GM23338 (cell line): ENCODE measurements around the gene ELOVL6. TPM values are rescaled to one million over a fixed set of nuclear protein-coding genes. Genes with fewer than 3 reads are reported as not detected.

ENCODE experiments used
- ATAC-seq: fragments of 200-7000 bp; cut with Tn5 transposase; 3 replicates; pipeline ENCODE4 v1.9.1; 2020
- DNase-seq: peaks from one replicate; pipeline ENCODE4 v3.0.0-alpha.2; 2015; ENCODE audit warnings: low spot score
- H2AFZ ChIP-seq: fragments of 200-600 bp; sonication (generic); 2 replicates; pipeline ENCODE4 v1.8.0; 2016; ENCODE audit warnings: antibody characterized with exemption, mild to moderate bottlenecking, moderate library complexity
- H3F3A ChIP-seq: fragments of 200-600 bp; sonication (generic); replicated peaks from 2 replicates; pipeline ENCODE4 v1.8.0; 2017; ENCODE audit warnings: antibody characterized with exemption, mixed run types, low read depth
- H3K27ac ChIP-seq: fragments of 200-600 bp; sonication (generic); 2 replicates; pipeline ENCODE4 v1.6.1; 2016; ENCODE audit warnings: low read depth
- H3K27me3 ChIP-seq: fragments of 200-600 bp; sonication (generic); 2 replicates; pipeline ENCODE4 v1.8.0; 2016; ENCODE audit warnings: mild to moderate bottlenecking, mixed run types, moderate library complexity; ENCODE audit not compliant: insufficient read depth
- H3K36me3 ChIP-seq: fragments of 200-600 bp; sonication (generic); 2 replicates; pipeline ENCODE4 v1.8.0; 2016; ENCODE audit warnings: mild to moderate bottlenecking; ENCODE audit not compliant: insufficient read depth
- H3K4me1 ChIP-seq: fragments of 200-600 bp; sonication (generic); 2 replicates; pipeline ENCODE4 v1.8.0; 2016; ENCODE audit warnings: mild to moderate bottlenecking, moderate library complexity; ENCODE audit not compliant: insufficient read depth
- H3K4me2 ChIP-seq: fragments of 200-600 bp; sonication (generic); 2 replicates; pipeline ENCODE4 v1.7.1; 2017; ENCODE audit warnings: mixed run types
- H3K4me3 ChIP-seq: fragments of 200-600 bp; sonication (generic); 2 replicates; pipeline ENCODE4 v1.6.1; 2016; ENCODE audit warnings: mixed run types
- H3K79me2 ChIP-seq: fragments of 200-600 bp; sonication (generic); replicated peaks from 2 replicates; pipeline ENCODE4 v1.8.0; 2017; ENCODE audit warnings: mild to moderate bottlenecking; ENCODE audit not compliant: insufficient read depth
- H3K9me2 ChIP-seq: fragments of 200-600 bp; sonication (generic); 2 replicates; pipeline ENCODE4 v1.8.0; 2017; ENCODE audit not compliant: insufficient read depth
- H4K20me1 ChIP-seq: fragments of 200-600 bp; sonication (generic); replicated peaks from 2 replicates; pipeline ENCODE4 v1.8.0; 2017; ENCODE audit warnings: mild to moderate bottlenecking; ENCODE audit not compliant: insufficient read depth
- H3K27ac Mint-ChIP-seq: 2 replicates; pipeline ENCODE4 v1.8.0; 2020; ENCODE audit warnings: inconsistent platforms, mild to moderate bottlenecking, moderate library complexity, mixed read lengths
- H3K27me3 Mint-ChIP-seq: 3 replicates; pipeline ENCODE4 v1.8.0; 2022; ENCODE audit warnings: low read depth, mild to moderate bottlenecking, moderate library complexity, mixed read lengths, inconsistent platforms; ENCODE audit not compliant: insufficient read depth, poor library complexity
- H3K36me3 Mint-ChIP-seq: 3 replicates; pipeline ENCODE4 v1.8.0; 2021; ENCODE audit warnings: low read depth, mild to moderate bottlenecking, inconsistent platforms, moderate library complexity, mixed read lengths
- H3K4me1 Mint-ChIP-seq: 3 replicates; pipeline ENCODE4 v1.8.0; 2020; ENCODE audit warnings: mild to moderate bottlenecking, inconsistent platforms, mixed read lengths
- H3K4me3 Mint-ChIP-seq: 3 replicates; pipeline ENCODE4 v1.8.0; 2021; ENCODE audit warnings: moderate library complexity, mild to moderate bottlenecking, inconsistent platforms, mixed read lengths
- H3K9me3 Mint-ChIP-seq: 3 replicates; pipeline ENCODE4 v1.8.0; 2020; ENCODE audit warnings: moderate library complexity, mild to moderate bottlenecking, inconsistent platforms, mixed read lengths
- CREB1 ChIP-seq: fragments of 250-450 bp; sonication (Bioruptor Pico); IDR thresholded peaks from 2 replicates; pipeline ENCODE4 v1.5.0; 2020; ENCODE audit warnings: low read depth, mild to moderate bottlenecking, moderate library complexity
- ETS1 ChIP-seq: IDR thresholded peaks from 2 replicates; pipeline ENCODE4 v1.6.1; 2016; ENCODE audit warnings: antibody characterized with exemption
- EZH2 ChIP-seq: fragments of 200-600 bp; sonication (generic); IDR thresholded peaks from one replicate; pipeline ENCODE4 v1.8.0; 2017; ENCODE audit warnings: antibody characterized with exemption, mild to moderate bottlenecking, low read depth; ENCODE audit not compliant: unreplicated experiment
- EZH2phosphoT487 ChIP-seq: fragments of 200-600 bp; sonication (generic); IDR thresholded peaks from one replicate; pipeline ENCODE4 v1.8.1; 2018; ENCODE audit warnings: antibody characterized with exemption; ENCODE audit not compliant: unreplicated experiment
- JUNB ChIP-seq: IDR thresholded peaks from one replicate; pipeline ENCODE4 v1.6.1; 2016; ENCODE audit warnings: antibody characterized with exemption; ENCODE audit not compliant: unreplicated experiment
- NANOG ChIP-seq: IDR thresholded peaks from 2 replicates; pipeline ENCODE4 v1.6.1; 2016; ENCODE audit warnings: antibody characterized with exemption, borderline replicate concordance
- POLR2AphosphoS5 ChIP-seq: IDR thresholded peaks from 2 replicates; pipeline ENCODE4 v1.6.1; 2016; ENCODE audit warnings: antibody characterized with exemption, low read depth
- STAT1 ChIP-seq: IDR thresholded peaks from one replicate; pipeline ENCODE4 v1.6.1; 2016; ENCODE audit warnings: antibody characterized with exemption; ENCODE audit not compliant: unreplicated experiment
- ZNF114 ChIP-seq: fragments of 250-450 bp; sonication (Bioruptor Pico); IDR thresholded peaks from 2 replicates; pipeline ENCODE4 v1.5.0; 2020; ENCODE audit warnings: mild to moderate bottlenecking, moderate library complexity
- ZNF331 ChIP-seq: fragments of 250-450 bp; sonication (Bioruptor Pico); IDR thresholded peaks from 2 replicates; pipeline ENCODE4 v1.5.0; 2020; ENCODE audit warnings: low read depth, mild to moderate bottlenecking, moderate library complexity
- polyA plus RNA-seq: library from polyadenylated mRNA; unstranded; fragments of >200 nt; fragmentation: Nextera tagmentation; extraction: Ambion mirVana; gene quantifications from 2 replicates; pipeline ENCODE4 v1.2.1, GENCODE V29; 2016
- total RNA-seq: library from RNA; depleted of rRNA; stranded (reverse); fragments of >200 nt; shearing (Covaris generic); gene quantifications from 2 replicates; pipeline ENCODE4 v1.2.3, GENCODE V29; 2014
- TF ChIP-seq, protein P1 (sequence below), 2 experiments: fragments of 200-600 bp in 1 of 2; sonication (generic) in 1 of 2; conservative IDR thresholded peaks; 2 replicates each; pipeline versions ENCODE4 v1.5.1 to v1.6.1; 2016 to 2017; ENCODE audit warnings: antibody characterized with exemption in 2 of 2, low read depth in 2 of 2, mild to moderate bottlenecking in 2 of 2, moderate library complexity in 1 of 2
- TF ChIP-seq, protein P2 (sequence below): IDR thresholded peaks from one replicate; pipeline ENCODE4 v1.6.1; 2018; ENCODE audit warnings: antibody characterized with exemption; ENCODE audit not compliant: unreplicated experiment

The ELOVL6 gene
- total and polyA plus RNA-seq, 2 experiments from 2014 or later: 82.7 to 89.5 TPM

GRCh38 chr4:110202024-110202423, 3.6 kb upstream of the ELOVL6 start:
- Histone ChIP-seq H3K4me1 (peaks cover 16% of the 10 kb centered on the region), H3K27me3 (no peaks in the 10 kb centered on the region), H3F3A (0 out of 2 replicates have a peak, but pooled peaks cover 8% of the 10 kb centered on the region), H3K36me3 (no peaks in the 10 kb centered on the region), H3K27ac (no peak overlapping the region), H3K4me3 (no peak overlapping the region), H4K20me1 (no peaks in the 10 kb centered on the region), H3K9me2 (peaks cover 9% of the 10 kb centered on the region; the same call in 1 of the 2 replicates), H3K4me2 (no peak overlapping the region), H2AFZ (no peak overlapping the region), H3K79me2 (peaks cover 18% of the 10 kb centered on the region)
- peaks cover 2% of the 10 kb centered on the region; the same call in 2 of the 3 replicates for H3K9me3 Mint-ChIP-seq
- ATAC-seq: no peak
- TF ChIP-seq STAT1: no peak
- TF ChIP-seq ZNF114: no peak
- TF ChIP-seq ZNF331: no peak
- TF ChIP-seq POLR2AphosphoS5: no peak
- TF ChIP-seq ETS1: no peak
- TF ChIP-seq EZH2phosphoT487: no peak
- TF ChIP-seq, protein P1, sequence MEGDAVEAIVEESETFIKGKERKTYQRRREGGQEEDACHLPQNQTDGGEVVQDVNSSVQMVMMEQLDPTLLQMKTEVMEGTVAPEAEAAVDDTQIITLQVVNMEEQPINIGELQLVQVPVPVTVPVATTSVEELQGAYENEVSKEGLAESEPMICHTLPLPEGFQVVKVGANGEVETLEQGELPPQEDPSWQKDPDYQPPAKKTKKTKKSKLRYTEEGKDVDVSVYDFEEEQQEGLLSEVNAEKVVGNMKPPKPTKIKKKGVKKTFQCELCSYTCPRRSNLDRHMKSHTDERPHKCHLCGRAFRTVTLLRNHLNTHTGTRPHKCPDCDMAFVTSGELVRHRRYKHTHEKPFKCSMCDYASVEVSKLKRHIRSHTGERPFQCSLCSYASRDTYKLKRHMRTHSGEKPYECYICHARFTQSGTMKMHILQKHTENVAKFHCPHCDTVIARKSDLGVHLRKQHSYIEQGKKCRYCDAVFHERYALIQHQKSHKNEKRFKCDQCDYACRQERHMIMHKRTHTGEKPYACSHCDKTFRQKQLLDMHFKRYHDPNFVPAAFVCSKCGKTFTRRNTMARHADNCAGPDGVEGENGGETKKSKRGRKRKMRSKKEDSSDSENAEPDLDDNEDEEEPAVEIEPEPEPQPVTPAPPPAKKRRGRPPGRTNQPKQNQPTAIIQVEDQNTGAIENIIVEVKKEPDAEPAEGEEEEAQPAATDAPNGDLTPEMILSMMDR (conservative IDR thresholded peaks at IDR 0.05; ENCODE audit: low read depth in 2 of 2): no peak
- no peak for TF ChIP-seq NANOG
- H3K27ac Mint-ChIP-seq: no peak overlapping the region
- peaks cover 9% of the 10 kb centered on the region for H3K27me3 Mint-ChIP-seq
- H3K4me1 Mint-ChIP-seq: peaks cover 16% of the 10 kb centered on the region; the same call in 2 of the 3 replicates
- H3K36me3 Mint-ChIP-seq: peaks cover 4% of the 10 kb centered on the region; the same call in 2 of the 3 replicates
- DNase-seq: no peak
- no peak overlapping the region for H3K4me3 Mint-ChIP-seq

GRCh38 chr4:110201502-110201901, 3.1 kb upstream of the ELOVL6 start:
- Mint-ChIP-seq H3K4me3 (no peak overlapping the region), H3K36me3 (peaks cover 4% of the 10 kb centered on the region; the same call in 2 of the 3 replicates), H3K4me1 (peaks cover 16% of the 10 kb centered on the region; the same call in 2 of the 3 replicates), H3K9me3 (peaks cover 2% of the 10 kb centered on the region; the same call in 2 of the 3 replicates), H3K27me3 (peaks cover 9% of the 10 kb centered on the region), H3K27ac (no peak overlapping the region)
- H4K20me1 ChIP-seq: no peaks in the 10 kb centered on the region
- peaks cover 9% of the 10 kb centered on the region; the same call in 1 of the 2 replicates for H3K9me2 ChIP-seq
- no peak for DNase-seq
- no peak for ATAC-seq
- peaks cover 19% of the 10 kb centered on the region for H3K79me2 ChIP-seq
- peak overlapping the region; percentile 93; the same call in 1 of the 2 replicates for H2AFZ ChIP-seq
- H3K4me2 ChIP-seq: no peak overlapping the region
- H3K27ac ChIP-seq: no peak overlapping the region
- H3K4me1 ChIP-seq: peaks cover 16% of the 10 kb centered on the region
- no peak overlapping the region for H3K4me3 ChIP-seq
- no peaks in the 10 kb centered on the region for H3K36me3 ChIP-seq
- H3F3A ChIP-seq: 0 out of 2 replicates have a peak, but pooled peaks cover 8% of the 10 kb centered on the region
- no peaks in the 10 kb centered on the region for H3K27me3 ChIP-seq
- TF ChIP-seq JUNB: no peak
- TF ChIP-seq ZNF114: no peak
- TF ChIP-seq CREB1 (CRISPR knock-in tag): no peak
- TF ChIP-seq EZH2: no peak
- TF ChIP-seq, protein P2, sequence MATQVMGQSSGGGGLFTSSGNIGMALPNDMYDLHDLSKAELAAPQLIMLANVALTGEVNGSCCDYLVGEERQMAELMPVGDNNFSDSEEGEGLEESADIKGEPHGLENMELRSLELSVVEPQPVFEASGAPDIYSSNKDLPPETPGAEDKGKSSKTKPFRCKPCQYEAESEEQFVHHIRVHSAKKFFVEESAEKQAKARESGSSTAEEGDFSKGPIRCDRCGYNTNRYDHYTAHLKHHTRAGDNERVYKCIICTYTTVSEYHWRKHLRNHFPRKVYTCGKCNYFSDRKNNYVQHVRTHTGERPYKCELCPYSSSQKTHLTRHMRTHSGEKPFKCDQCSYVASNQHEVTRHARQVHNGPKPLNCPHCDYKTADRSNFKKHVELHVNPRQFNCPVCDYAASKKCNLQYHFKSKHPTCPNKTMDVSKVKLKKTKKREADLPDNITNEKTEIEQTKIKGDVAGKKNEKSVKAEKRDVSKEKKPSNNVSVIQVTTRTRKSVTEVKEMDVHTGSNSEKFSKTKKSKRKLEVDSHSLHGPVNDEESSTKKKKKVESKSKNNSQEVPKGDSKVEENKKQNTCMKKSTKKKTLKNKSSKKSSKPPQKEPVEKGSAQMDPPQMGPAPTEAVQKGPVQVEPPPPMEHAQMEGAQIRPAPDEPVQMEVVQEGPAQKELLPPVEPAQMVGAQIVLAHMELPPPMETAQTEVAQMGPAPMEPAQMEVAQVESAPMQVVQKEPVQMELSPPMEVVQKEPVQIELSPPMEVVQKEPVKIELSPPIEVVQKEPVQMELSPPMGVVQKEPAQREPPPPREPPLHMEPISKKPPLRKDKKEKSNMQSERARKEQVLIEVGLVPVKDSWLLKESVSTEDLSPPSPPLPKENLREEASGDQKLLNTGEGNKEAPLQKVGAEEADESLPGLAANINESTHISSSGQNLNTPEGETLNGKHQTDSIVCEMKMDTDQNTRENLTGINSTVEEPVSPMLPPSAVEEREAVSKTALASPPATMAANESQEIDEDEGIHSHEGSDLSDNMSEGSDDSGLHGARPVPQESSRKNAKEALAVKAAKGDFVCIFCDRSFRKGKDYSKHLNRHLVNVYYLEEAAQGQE: no peak
- no peak for TF ChIP-seq ETS1
- TF ChIP-seq, protein P1 (conservative IDR thresholded peaks at IDR 0.05; ENCODE audit: low read depth in 2 of 2): no peak
